GM21737 (cell line): Measurements from ENCODE around the gene HTR3D.
"Not testable (repeated sequence)": the region's sequence is repeated elsewhere in the genome, so short reads cannot be mapped to it uniquely, and the experiment has no call there.

Source experiments
- ATAC-seq: cut with Tn5 transposase; IDR thresholded peaks from one replicate; pipeline ENCODE4 v1.9.1; 2021; ENCODE audit warnings: mild to moderate bottlenecking, moderate library complexity; ENCODE audit not compliant: unreplicated experiment

Gene HTR3D, protein sequence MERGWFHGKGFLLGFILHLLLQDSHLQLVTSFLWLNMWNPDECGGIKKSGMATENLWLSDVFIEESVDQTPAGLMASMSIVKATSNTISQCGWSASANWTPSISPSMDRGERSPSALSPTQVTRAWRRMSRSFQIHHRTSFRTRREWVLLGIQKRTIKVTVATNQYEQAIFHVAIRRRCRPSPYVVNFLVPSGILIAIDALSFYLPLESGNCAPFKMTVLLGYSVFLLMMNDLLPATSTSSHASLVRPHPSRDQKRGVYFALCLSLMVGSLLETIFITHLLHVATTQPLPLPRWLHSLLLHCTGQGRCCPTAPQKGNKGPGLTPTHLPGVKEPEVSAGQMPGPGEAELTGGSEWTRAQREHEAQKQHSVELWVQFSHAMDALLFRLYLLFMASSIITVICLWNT

GRCh38 chr3:184031187-184031792 is at the start of gene HTR3D:
Gene HTR3D, plus strand, starts transcription at chr3:184031742. Its CDS starts 0 bp downstream, at chr3:184031742.
- no peak for ATAC-seq

DNA sequence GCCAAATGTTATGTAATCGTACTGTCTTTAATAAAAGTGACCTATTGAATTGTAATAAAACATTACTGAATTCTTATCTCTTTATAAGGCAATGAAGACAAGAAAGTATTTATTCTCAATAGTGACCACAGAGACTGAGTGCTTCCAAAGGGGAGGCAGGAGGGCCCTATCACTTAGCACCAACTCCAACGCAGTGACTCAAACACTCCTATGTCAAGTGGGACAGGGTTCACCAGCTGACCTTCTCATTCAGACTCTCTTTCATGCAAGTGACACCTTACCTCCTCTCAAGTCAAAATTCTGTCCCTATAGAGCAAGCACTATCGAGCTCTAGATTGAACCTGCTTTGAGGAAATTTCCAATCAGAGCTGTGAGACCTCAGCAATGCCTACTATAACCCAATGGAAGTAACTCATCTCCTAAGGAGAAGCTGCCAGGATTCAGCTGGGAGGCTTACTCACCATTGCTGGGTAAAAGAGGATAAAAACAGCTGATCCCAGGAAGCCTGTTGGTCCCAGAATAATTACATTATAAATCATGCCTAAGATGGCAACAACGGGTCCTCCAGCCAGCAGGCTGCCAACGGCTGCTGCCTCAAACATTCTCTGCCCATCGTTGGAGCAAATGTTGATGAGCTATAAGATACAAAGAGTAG is 49.4 kb upstream of the HTR3D start:
- no peak for ATAC-seq

- ATAC-seq, result no peak
Measured at GRCh38 chr3:183984127-183984740, 47.3 kb upstream of the HTR3D start.

DNA sequence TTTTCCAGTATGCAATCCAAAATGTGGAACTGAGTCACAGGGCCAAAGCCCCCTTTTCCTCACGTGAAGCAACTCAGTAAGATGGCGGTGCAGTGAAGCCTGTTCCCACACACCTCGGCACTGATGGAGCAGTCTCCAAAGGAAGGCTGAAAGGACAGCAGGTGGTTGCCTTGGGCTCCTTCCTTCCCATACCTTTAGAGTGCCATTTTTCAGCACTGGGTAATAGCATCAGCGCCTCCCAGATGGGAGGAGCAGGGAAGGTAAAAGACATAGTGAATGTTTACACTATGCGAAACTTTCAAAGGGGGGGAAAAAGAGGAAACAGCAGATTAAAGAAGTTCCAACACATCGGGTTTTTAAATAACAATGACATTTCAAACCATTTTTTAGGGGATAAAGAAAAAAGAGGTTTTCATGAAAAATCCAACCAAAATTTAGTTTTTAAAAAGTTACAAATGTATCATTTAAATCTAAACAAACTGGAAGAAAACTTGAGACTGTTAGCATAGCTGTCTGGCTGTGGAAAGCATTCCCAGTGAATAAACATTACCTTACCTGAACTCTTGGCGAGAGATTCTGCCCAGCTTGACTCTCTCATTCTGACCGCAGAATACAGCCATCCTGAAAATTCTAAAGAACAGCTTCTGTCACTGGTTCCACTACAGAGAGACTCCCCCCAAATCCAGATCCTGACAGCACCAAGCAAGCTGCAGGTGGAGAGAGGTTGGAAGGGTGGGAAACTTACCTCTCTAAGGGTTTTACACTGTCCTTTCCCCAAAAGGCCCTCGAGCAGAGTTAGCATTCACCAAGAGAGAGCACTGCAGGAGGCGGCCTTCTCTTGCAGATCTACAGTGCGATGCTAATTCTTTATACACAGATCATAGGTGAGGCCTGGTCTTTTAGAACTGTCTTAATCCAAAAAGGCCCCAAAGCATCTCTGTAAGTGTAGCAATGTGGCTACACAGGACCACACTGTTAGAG is 46.5 kb upstream of the HTR3D start:
- ATAC-seq, result no peak

DNA sequence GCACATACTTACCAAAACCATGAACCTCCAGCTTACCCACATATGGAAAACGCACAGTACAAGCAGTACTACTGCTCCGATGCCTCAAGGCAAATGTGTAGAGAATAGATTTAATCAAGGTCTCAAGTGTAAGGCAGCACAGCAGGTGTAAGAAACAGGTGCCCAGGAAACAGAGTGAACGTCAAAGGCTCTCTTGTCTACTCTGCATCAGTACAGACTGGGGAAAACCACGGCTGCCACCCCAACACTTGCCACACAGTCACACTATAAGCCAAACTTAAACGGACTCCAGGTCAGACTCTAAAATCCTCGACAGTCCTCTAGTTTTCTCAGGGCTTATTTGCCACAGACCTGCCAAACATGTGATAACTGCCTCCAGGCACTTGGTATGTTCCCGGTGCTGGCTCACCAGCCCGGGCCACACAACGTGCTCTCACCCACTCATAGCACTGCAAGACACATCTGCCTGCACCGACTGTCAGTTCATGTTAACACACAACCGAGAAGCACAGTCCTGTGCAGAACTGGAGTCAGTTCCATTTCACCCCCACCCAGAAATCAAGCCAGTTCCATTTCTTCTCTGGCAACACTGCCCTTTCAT is 44.4 kb upstream of the HTR3D start:
- ATAC-seq, result no peak

DNA sequence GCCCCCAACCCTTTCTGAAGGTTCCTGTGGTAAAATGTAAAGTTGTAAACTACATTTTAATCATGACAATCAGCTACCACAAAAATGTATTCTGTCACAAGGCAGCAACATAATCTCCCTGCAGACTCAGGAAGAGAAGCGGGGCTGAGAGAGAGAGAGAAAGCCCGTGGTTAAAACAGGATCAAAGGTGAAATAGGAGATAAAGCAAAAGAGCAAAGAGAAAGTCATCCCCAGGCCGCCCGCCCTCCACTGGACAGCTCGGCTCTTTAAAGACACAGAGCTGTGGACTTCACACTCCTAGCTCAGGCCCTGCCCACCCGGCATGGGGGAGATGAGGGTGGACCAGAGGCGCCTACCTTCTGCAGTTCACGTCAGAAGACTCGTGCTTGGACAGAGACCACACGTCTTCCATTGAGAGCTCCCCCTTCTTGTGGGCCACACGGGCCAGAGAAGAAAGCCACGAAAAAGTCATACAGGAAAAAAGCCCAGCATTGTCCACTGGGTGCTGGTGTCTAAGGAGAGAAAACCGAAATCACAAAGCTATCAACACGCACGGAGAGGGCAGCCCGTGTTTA is 43.2 kb upstream of the HTR3D start:
- ATAC-seq, result no peak

GRCh38 chr3:183991403-183991802 is 40.1 kb upstream of the HTR3D start:
- no peak for ATAC-seq

GRCh38 chr3:184001761-184002160 is 29.8 kb upstream of the HTR3D start:
- ATAC-seq, result no peak

DNA sequence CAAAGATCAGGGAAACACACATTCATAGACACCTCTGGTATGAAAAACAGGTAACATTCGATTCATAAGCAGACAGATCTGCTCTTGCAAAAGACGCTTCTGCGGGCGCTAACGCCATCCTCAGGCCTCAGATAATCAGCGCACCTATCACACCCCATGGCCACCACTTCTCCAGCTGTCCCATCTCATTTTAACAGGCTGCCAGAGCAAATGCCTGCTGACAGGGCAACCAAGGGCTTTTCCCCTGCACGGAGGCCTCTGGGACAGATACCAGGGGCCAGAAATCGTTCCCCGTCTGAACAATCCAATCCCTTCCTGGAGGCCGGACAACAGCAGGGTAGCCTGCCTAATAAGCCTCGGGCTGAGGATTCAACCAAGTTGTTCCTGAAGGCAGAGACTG is 29.1 kb upstream of the HTR3D start:
- ATAC-seq, result no peak

- no peak for ATAC-seq
Measured at GRCh38 chr3:184003187-184003967, 28.2 kb upstream of the HTR3D start.

GRCh38 chr3:184004476-184004875 is 27.1 kb upstream of the HTR3D start:
- ATAC-seq, result no peak

GRCh38 chr3:184005941-184006507 is 25.5 kb upstream of the HTR3D start:
- peak; percentile 75 for ATAC-seq

- ATAC-seq, result not testable (repeated sequence)
Measured at GRCh38 chr3:184007143-184007813, 24.3 kb upstream of the HTR3D start.

DNA sequence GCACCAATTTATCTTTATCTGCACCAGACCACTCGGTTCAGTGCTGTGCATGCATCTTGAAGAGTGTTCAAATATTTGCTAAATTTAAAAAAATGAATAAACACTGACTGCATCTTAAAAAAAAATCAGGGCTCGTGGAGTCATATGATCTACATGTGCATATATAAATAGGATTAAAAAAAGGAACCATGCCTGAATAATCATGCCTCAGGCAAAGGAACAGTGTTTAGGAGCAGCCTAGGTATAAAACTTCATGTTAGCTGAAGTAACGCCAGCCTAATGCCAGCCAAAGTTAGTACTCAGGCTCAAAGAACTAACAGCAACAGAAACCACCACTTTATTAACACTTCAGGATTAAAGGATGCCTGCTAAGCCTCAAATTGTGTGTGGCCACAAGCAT is 23.4 kb upstream of the HTR3D start:
- ATAC-seq, result no peak

GRCh38 chr3:184011230-184011876 is 20.2 kb upstream of the HTR3D start:
- no peak for ATAC-seq

- no peak for ATAC-seq
Measured at GRCh38 chr3:184011937-184012889, 19.3 kb upstream of the HTR3D start.
